IPS-18c (cell line): ENCODE results near the gene KRT13.
"Not testable (repeated sequence)": the region's sequence is repeated elsewhere in the genome, so short reads cannot be mapped to it uniquely, and the experiment has no call there.

Experiments used
- H3K4me3 ChIP-seq: 2 replicates; pipeline ENCODE4 v1.7.0; 2013; ENCODE audit warnings: low read depth, mild to moderate bottlenecking, low read length, moderate library complexity; ENCODE audit not compliant: insufficient read depth
- H3K9me3 ChIP-seq: one replicate; pipeline ENCODE4 v1.6.1; 2013; ENCODE audit warnings: mild to moderate bottlenecking, low read length, moderate library complexity; ENCODE audit not compliant: control insufficient read depth, insufficient read depth

The KRT13 gene

DNA sequence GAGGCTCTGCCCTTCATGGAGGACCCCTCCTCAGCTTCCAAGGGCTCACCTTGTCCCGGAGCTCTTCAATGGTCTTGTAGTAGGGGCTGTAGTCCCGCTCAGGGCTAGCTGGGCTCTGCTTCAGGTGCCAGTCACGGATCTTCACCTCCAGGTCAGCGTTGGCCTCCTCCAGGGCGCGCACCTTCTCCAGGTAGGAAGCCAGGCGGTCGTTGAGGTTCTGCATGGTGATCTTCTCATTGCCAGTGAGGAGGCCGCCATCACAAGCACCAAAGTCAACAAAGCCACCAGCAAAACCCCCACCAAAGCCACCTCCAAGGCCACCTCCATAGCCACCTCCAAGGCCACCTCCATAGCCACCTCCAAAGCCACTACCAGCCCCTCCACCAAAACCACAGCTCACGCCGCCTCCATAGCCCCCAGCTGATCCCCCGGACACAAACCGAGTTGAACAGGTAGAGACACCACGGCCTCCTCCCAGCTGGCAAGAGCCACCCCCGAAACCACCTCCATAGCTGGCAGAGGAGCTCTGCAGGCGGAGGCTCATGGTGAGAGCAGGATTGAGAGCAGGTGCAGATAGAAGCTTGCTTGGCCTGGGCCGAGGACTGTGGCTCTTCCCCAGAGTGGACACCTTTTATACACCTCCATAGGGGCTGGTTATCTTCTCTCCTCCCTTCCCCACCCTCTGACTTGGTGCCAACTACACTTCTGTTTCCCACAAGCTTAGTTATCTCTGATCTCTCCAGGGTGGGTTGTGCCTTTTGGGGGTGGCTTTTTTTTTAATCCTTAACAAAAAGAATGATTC is at the start of gene KRT13:
Gene KRT13, minus strand, starts transcription at position 606 of the 802 bp plus-strand sequence. Its CDS starts 62 bp downstream, at position 544.
- H3K9me3 ChIP-seq = no peaks in the 10 kb centered on the region
- H3K4me3 ChIP-seq = no peak within 1 kb of the TSS

DNA sequence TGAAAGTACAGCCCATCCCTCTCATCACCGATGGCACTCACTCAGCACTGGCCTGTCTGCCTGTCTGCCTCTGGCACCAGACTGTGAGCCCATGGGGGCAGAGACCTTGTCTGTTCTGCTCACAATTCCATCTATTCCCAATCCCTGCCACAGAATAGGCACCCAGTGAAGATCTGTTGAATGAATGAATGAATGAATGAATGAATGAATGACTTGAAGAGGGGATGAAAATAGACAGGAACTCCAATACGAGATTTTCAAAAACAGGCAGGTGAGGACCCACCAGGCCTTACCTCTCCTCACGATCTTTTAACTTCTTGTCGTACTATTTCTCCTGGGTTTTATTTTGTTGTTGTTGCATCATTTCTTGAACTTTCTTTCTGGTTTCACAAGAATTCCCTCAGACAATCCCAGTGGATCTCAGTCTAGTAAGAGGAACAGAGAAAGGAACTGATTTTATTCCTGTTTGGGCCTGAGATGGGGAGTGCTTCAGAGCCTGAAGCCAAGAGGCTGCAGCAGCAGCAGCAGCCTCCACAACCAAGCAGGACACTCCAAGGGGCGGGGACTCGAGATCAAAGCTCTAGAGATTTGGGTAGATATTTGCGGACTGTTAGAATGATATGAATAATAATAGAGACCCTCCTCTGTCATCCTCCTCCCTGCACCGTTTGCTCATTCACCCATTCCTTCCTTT is 48.7 kb upstream of the KRT13 start:
- H3K4me3 ChIP-seq = no peak overlapping the region
- H3K9me3 ChIP-seq = no peaks in the 10 kb centered on the region

DNA sequence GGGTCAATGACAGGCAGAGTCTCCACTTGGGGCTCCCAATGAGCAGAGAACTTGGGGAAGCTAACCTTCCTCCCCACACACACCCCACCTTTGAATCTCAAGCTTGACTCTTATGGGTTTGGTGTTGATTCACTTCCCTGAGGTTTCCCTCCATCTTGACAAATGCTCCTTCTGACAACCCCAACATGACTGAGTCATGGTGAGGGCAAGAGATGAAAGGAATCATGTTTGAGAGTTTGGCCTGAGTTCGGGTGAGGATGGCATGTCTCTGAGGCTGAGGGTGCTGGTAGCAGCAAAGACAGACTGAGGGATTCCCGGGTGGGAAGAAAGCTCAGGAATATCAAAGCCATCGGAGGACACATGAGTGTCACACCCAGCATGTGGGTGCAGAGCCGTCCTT is 47.8 kb upstream of the KRT13 start:
- Histone ChIP-seq H3K9me3 (no peaks in the 10 kb centered on the region), H3K4me3 (no peak overlapping the region)

DNA sequence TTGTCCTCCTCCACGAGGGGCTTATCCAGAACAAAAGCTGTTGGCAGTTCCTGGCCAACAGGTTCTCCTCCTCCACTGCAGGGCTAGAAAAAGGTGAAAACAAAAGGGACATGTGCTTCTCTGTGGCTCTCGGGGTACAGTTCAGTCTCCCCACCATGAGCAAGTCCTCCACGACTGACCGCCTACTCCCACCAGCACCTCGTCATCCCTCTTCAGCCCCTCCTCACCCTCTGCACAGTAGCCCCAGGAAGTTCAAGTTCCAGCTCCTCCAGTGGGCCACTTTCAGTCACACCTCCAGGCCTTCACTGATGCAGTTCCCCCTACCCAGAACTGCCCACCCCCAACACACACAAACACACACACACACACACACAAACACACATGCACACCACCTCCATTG is 47.0 kb upstream of the KRT13 start:
- Histone ChIP-seq H3K4me3 (no peak overlapping the region), H3K9me3 (no peaks in the 10 kb centered on the region)

DNA sequence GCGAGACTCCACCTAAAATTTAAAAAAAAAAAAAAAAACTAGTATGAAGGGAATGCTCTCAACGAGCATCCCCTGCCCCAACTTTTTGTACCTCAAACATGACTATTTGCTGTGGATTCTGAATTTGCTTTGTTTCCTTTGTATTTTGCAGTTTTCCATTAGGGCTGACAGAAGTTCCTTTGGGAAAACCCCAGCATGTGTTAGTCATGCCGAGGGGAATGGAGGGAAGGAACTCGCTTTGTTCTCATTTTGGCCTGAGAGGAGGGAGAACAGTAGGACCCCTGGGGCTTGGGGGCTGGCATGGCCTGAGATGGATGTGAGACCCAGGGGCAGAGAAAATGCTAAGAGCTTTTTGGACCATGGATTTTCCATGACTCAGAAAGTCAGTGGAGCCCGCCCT is 46.0 kb upstream of the KRT13 start:
- H3K9me3 ChIP-seq = no peaks in the 10 kb centered on the region

DNA sequence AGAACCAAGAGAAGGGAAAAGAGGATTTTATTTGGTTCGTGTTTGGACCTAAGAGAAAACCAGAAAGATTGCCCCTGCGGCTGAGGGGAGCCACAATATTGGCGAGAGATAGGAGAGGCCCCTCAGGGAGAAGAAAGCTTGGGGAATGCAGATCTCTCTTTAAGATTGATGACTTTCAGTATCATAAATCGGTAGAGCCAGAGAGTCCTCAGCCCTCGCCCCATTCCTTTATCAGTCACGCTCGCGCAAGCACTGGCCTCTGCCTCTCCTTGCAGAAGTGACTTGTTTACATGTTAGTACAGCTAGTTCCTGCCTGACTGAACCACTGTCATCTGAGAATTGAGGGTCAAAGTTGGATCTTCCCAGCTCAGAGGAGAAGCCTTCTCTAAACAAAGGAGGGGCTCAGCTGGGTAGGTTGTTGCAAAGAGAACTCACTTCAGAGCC is 44.2 kb upstream of the KRT13 start:
- no peaks in the 10 kb centered on the region for H3K9me3 ChIP-seq
- no peak overlapping the region for H3K4me3 ChIP-seq

More for the DNA sequence above, 46.0 kb upstream of the KRT13 start:
- no peak overlapping the region for H3K4me3 ChIP-seq

DNA sequence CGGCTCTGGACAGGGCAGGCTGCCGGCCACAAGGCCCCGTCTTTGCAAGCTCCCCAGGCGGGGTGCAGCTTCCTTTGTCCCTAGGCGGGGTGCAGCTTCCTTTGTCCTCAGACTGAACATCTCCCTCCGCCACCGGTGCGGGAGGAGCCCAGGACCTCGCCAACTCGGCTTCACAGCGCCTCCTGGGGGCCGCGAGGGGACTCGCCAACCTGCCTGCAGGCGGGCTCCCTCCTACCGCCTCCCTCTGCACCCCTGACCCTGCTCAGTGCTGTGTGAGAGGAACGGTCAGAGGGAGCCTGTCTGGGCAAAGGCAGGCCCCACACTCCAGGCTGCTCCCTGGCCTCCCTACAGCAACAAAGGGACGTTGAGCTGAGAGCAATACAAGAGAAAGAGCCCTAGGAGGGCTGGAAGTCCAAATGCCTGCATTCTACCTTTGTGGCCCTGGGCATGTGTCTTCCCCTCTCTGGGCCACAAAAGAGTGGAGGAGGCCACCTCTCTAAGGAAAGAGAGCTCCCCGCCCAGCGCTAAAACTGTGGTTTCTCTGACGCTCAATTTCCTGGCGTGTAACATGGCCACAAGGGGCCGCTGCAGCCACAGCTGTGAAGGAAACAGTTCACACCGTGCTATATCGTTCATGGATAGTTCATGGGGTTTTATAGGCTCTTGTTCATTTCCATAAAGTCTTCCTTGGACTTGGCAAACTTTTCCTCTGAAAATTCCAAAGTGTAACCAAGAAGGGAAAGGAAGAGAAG is 43.6 kb upstream of the KRT13 start:
- H3K9me3 ChIP-seq = no peaks in the 10 kb centered on the region
- H3K4me3 ChIP-seq = peak overlapping the region; percentile 26; the same call in 1 of the 2 replicates

DNA sequence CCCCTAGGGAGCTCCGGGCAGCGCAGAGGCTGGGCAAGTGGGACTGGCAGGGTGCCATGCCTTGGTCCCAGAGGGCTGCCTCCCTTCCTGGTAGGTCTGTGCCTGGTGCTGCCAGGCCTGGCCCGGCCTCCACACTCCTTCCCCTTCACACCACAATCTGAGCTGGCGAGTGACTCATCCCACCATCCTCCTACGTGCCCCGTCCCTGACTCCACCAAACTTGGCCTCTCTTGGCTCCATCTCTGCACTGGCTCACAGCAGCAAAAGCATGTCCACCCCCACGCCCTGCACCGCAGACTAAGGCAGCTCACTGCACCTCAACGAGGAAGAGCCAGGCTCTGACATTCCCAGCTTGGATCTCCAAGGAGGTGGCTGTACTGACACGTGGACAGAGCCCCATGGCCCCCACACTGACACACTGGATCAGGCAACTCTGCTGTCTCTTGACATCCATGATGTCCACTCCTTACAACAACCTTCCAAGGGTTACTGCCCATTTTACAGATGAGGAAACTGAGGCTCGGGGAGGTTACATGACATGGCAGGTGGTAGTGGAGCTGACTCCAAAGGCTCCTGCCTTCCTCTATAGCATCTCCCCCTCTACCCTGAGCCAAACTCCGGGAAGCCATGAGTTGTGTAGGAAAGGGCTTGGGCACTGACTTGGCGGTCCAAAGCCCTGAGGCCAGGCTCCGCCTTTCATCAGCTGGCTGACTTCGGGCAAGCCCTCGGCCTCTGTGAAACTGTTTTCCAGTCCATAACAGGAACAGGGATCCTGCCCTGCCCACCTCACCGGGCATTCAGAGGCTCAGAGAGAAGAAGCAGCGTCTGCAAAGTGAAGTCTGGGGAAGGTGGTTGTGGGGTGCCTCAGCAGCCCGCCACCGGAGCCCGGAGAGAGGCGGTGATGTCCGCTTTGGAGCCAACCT is 42.8 kb upstream of the KRT13 start:
- Histone ChIP-seq H3K4me3 (peak overlapping the region; percentile 26; the same call in 1 of the 2 replicates), H3K9me3 (no peaks in the 10 kb centered on the region)

DNA sequence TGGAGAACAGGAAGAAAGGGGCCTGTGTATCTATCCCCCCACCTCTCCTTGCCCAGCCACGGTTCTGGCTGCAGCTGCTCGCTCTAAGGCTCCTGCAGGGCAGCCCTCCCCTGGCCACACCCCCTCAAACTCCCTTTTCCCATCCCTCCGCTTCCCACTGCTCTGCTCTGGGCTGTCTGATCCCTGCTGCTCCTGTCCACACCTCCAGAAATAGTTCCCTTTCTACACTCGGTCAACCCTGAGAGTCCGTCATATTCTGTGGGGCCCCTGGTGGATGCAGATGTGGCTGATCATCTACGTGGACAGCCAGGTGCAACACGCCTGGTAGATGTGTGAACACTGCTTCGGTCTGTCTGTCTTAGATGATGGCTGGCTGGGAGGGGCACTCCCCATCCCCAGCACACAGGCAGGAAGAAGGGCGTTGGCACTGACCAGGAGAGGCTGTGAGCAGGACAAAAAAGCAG is 42.0 kb upstream of the KRT13 start:
- 0 out of 2 replicates have a peak overlapping the region, but pooled peaks have one; percentile 1 for H3K4me3 ChIP-seq
- no peaks in the 10 kb centered on the region for H3K9me3 ChIP-seq

DNA sequence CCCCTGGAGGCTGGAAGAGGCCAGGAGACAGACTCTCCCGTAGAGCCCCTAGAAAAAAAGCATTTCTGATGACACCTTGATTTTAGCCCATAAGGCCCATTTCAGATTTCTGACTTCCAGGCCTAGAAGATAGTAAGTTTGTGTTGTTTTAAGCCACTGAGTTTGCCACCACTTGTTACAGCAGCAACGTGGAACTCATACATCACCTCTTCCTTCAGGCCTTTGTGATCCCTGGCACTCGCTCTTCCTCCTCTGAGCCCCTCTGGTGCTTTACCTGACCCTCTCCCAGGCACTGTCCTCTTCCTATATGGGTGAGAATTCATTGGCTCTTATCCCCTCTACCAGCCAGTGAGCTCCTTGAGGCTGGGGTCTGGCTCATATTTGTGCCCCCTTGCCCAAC is 41.4 kb upstream of the KRT13 start:
- H3K9me3 ChIP-seq = no peaks in the 10 kb centered on the region
- no peak overlapping the region for H3K4me3 ChIP-seq

DNA sequence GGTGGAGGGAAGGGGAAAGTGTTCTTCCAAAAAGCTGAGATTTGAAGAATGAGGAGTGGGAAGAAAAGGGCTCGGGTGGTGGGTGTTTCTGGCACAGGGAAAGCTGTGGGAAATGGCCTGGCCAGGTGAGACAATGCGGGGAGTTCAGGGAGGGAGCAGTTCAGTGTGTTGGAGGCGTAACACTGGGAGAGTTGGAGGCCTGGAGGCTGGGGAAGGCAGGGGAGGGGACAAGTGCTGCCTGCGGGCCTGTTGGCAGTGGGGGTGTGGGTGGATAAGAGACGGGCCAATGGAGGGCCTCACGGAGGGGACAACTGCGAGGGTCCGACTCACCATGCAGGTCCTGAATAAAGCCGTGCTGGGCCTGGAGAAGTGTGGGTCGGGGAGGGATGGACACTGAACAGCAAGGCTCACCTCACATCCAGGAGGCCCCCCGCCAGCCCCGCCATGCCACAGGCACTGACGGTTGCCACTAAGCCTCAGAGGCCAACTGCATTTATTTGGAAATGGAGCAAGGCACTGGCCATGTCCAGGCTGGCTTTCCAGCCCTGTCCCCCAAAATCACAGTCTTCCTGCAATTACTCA is 40.5 kb upstream of the KRT13 start:
- Histone ChIP-seq H3K4me3 (no peak overlapping the region), H3K9me3 (no peaks in the 10 kb centered on the region)

DNA sequence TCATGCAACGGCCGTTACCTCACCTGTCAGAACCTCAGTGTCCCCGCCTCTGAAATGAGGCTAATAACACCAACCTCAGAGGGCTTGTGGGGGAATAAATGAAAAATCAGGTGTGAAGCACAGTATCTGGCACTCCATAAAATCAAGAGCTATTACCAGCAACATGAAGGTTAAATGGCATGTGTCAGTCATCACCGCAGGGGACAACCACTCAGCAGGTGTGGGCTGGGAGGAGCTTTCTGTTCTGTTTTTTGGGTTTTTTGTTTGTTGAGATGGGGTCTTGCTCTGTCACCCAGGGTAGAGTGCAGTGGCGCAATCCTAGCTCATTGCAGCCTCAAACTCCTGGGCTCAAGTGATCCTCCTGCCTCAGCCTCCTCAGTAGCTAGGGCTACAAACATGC is 39.5 kb upstream of the KRT13 start:
- Histone ChIP-seq H3K4me3 (no peak overlapping the region), H3K9me3 (no peaks in the 10 kb centered on the region)

DNA sequence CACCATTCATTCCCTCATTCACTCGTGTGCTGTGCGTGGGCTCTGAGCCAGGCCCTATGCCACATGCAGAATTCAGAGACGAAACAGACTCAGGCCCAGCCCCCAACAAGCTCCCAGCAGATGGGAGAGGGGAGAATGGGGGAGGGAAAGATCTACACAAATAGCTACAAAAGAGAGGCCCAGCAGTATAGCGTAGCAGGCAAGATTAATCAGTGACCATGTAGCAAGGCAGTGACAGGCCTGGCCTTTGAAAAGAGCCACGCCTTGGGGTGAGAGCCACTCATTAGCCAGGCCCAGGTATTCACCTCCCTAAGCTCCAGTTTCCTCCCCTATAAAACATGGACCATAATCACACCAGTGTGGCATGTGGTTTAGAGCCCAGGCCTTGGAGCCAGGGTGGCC is 39.1 kb upstream of the KRT13 start:
- Histone ChIP-seq H3K4me3 (no peak overlapping the region), H3K9me3 (no peaks in the 10 kb centered on the region)

DNA sequence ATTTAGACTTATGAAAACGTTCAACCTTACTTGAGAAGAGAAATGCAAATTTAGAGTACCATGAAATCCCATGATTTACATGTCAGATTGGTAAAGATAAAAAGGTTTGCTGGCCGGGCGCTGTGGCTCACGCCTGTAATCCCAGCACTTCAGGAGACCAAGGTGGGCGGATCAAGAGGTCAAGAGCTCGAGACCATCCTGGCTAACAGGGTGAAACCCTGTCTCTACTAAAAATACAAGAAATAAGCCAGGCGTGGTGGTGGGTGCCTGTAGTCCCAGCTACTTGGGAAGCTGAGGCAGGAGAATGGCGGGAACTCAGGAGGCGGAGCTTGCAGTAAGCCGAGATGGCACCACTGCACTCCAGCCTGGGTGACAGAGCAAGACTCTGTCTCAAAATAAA is 37.4 kb upstream of the KRT13 start:
- not testable (repeated sequence) for H3K4me3 ChIP-seq, H3K9me3 ChIP-seq

DNA sequence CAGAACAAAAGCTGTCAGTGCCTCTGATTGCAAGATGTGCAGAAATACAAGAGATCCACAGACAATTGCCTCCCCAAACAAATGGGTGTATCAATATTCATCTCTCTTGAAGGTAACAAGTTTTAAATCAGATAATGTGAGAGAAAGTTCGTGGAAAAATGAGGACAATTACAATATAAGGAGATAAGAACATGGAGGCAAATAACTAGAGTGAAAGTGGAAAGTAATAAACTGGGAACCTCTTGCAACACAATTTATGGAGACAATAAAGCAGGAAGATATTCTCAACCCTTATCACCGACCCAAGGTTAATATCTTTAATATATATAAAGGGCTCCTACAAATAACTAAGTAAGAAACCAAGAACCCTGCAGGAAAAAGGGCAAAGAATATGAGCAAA is 36.9 kb upstream of the KRT13 start:
- H3K4me3 ChIP-seq = no peak overlapping the region
- no peaks in the 10 kb centered on the region for H3K9me3 ChIP-seq

DNA sequence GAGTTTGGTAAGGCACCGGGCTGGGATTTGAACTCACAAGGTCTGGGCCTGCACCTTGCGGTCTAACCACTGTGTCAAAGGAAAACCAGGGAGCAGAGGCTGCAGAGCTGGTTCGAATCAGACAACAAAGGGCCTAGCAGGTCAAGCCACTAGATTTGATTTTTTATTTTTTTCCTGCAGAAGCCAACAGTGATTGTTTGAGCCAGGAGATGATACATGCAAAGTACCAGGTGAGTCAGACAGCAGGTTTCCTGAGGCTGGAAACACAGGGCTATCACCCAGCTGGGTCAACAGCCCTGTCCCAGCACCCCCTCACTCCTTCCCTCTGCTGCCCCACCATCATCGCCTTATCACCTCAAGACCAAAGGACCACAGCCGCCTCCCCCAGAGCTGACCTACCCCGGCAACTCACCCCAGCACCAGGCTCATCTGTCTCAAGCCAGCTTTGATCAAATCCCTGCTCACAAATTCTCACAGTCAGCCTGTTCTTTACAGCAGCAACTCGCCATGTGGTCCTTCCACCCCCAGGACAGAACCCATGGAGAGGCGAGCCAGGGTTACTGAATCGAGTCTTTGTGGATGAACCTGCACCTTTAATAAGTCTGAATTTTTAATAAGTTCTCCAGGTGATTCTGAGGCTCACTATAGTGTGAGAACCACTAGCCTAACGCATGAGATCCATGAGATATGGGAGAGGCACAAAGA is 35.7 kb upstream of the KRT13 start:
- H3K4me3 ChIP-seq = no peak overlapping the region
- H3K9me3 ChIP-seq = no peaks in the 10 kb centered on the region
